OCI-LY1 (cell line): Measurements from ENCODE around the gene VEGFB.

Source experiments
- EZH2 ChIP-seq: fragments of 200-600 bp; sonication (generic), shearing (Covaris generic); IDR thresholded peaks from 2 replicates; pipeline ENCODE4 v1.8.0; 2017; ENCODE audit warnings: borderline replicate concordance, mixed run types, mild to moderate bottlenecking, antibody characterized with exemption, low read length, moderate library complexity, mixed read lengths
- TF ChIP-seq, protein P1 (sequence below): fragments of 200-600 bp; sonication (generic), shearing (Covaris generic); IDR thresholded peaks from 2 replicates; pipeline ENCODE4 v1.5.1; 2017; ENCODE audit warnings: mild to moderate bottlenecking, antibody characterized with exemption, low read length, moderate library complexity, mixed read lengths

GRCh38 chr11:64255135-64256128 lies 21.0 kb downstream of the VEGFB start:
- TF ChIP-seq, protein P1, sequence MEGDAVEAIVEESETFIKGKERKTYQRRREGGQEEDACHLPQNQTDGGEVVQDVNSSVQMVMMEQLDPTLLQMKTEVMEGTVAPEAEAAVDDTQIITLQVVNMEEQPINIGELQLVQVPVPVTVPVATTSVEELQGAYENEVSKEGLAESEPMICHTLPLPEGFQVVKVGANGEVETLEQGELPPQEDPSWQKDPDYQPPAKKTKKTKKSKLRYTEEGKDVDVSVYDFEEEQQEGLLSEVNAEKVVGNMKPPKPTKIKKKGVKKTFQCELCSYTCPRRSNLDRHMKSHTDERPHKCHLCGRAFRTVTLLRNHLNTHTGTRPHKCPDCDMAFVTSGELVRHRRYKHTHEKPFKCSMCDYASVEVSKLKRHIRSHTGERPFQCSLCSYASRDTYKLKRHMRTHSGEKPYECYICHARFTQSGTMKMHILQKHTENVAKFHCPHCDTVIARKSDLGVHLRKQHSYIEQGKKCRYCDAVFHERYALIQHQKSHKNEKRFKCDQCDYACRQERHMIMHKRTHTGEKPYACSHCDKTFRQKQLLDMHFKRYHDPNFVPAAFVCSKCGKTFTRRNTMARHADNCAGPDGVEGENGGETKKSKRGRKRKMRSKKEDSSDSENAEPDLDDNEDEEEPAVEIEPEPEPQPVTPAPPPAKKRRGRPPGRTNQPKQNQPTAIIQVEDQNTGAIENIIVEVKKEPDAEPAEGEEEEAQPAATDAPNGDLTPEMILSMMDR = no peak
- no peak for TF ChIP-seq EZH2
